Amniotic stem cell (primary cell): ENCODE data around the gene ADAMTS9.

Experiments
- DNase-seq: peaks from one replicate; lab custom pipeline; 2025; lab: John Stamatoyannopoulos, UW

ADAMTS9 gene

DNA sequence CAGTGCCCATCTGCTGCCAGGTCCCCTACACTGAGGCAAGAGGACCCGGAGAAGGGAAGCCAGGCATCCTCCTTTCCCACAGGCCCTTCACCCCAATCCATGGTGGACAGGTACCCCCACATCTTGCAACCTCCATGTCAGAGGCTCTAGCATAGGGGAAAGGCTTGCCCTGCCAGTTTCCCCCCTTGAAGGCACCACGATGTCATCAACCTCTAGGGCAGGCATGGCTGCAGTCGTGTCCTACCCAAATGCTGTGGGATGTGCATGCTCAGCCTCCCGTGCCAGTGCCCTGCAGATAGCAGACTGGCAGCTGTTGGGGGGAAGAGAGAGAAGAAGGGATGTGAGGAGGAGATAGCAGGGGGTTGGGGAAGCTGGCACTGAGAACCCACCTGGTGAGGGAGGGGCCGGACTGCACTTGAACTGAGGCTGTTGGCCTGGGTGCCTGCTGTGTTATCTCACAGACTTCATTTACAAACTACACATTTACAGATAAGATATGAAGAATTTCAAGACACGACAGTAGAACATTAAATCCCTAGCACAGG, 197.5 kb downstream of the ADAMTS9 start:
- no peak for DNase-seq

DNA sequence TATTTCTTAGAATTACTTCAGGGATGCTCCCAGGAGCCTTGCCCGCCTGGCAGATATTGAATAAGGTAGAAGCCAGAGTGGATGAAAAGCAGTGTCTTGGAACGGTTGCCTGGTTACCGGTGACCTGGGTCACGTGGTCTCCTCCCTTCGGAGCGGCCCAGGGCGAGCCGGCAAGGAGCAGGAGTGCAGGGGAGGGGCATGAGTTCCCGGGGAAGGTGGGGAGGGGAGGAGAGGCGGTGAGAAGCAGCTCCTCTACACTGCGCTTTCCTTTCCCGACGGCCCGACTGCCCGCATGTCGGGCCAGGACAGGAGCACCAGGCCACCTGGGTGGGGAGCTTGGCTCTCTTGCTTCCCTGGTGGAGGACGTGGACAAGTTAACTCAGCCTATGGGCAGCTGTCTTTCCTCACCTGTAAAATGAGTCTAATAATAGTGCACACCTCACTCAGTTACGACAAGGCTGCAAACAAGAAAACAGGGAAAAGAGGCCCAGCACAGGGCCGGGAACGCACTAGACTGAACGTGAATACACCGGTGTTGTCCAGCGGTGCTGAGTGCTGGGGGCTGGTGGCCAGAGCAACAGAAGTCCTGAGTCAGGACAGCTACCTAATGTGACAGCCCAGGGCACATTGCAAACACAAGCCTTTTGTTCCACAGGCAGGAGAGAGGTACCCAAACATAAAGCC, 198.3 kb downstream of the ADAMTS9 start:
- no peak for DNase-seq

DNA sequence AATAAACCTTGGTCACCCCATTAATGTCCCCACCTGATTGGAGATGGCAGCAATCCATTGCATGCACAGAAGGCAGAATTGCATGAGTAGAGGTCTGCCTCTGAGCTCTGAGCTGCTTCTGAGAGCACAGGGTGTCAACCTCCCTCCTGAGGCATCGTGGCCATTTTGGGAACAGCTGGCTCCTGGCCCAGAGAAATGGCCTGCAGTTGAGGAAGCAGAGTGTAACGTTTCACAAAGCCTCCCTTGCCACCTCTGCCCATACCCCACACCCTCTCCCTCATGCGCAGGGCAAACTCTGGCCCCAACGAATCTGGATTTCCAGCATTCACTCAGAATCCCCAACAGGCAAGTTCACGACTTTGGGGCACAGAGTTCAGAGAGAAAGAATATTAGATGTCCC, 198.9 kb downstream of the ADAMTS9 start:
- DNase-seq: no peak

DNA sequence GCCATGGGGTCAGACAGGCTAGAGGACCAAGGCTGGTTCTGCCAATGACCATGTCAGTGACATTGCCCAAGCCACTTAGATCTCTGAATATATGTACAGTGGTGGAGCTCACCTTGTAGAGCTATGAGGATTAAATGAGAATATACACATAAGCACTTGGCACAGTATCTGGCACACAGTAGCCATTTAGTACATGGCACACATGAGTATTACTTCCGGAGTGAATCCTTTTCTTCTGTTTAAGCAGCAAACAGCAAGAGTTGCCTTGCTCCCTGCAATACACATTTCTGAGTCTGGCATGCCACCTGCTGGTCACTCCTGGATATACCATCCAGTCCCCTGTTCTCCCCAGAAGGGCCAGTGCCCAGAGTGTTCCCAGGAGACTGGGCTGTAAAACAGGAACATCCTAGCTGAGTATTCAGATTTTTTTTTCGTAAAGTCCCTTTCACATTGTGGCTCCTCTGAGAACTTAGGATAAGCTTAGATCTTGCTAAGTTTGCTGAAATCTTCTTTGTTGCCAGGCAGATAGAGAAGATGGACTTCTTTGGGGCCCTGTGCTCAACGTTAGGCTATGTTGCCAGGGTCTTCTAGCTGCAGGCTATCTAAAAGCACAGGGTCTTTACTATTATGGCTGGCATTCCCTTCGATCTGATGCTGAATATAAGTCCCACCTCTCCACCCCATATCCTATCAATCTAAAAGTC, 203.4 kb downstream of the ADAMTS9 start:
- DNase-seq: peak; percentile 62

DNA sequence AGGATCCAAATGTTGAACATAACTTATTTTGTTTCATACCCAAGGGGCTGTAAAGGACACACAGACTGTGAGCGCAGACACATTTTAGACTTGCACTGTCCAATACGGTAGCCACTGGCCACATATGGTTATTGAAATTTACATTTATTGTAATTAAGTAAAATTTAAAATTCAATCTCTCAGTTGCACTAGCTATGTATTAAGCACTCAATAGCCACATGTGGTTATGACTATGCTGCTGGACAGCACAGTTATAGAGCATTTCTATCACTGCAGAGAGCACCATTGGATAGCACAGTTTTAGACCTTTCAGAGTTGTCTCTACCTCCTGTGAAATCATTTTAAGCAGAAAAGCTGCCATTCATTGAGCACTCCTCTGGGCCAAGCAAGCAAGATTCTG, 204.3 kb downstream of the ADAMTS9 start:
- DNase-seq: no peak

DNA sequence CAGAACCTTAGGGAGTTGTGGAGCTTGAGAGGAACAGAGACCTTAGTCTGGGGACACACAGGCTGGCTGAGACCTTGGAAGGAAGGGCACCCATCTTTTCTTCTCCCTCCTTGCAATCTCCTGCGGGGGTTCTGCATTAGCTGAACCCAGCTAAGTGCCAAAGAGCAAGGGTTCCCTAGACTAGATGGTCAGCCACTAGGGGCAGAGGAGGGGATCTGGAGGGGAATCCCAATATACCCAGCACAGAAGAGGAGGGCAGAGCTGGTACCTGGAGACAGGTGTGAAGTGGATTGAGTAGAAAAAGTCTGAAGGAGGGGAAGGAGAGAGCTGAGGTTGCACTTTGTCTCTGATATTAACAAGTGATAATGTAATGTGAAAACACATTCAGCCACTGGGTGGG, 212.8 kb downstream of the ADAMTS9 start:
- no peak for DNase-seq

GRCh38 chr3:64473466-64473865, 214.3 kb downstream of the ADAMTS9 start:
- no peak for DNase-seq

DNA sequence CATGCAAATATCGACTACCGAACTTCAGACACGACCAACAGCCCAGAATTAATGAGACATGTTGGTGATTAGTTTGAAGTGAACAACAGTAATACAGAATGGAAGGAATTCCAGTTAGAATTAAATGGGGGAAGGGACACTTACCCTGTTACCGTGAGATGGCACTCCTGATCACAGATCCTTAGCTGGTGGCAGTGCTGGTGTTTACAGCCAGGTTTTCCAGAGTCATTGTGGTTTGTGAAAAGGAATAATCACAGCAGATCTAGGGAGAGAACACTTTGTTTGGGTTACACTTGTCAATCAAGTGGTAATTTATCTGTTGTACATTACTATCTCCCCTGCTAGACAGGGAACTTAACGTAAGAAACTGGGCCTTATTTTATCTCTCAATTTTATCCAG, 217.4 kb downstream of the ADAMTS9 start:
- DNase-seq: no peak

DNA sequence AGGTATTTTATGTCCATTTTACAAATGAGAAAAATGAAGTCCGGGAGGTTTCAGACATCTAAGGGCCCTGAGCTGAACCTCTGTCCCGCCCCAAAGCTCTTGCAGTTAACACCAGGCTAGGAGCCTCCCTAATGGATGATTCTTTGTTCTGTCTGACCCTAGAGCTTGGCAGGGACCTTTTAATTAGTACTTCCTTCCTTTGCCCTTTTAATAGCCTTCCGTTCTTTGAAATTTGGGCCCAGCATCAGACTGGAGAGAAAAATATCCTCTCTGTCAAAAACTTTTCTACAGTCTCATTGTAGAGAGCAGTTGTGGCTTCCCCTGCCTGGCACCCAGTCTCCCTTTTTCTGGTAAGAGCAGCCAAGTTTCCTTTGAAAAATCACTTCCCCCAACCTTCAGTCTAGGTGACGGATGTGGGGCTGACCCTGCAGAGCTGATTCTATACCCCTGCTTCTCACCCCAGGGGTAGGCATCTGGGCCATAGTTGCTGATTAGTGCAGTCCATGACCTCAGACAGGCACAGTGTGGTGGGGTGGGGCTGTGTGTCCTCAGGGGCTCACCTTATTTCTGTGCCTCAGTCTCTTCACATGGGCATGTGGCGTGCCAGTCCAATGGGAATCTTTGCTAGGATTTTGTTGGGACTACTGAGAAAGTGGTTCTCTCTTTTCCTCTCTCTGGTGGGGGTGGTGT, 220.4 kb downstream of the ADAMTS9 start:
- DNase-seq: no peak
